CD4-positive, alpha-beta T cell treated with Interleukin-6 at 100 ng/mL for 8 hours (primary cell): Measurements from ENCODE around the gene RABEP2.
"Not testable (repeated sequence)": the region's sequence is repeated elsewhere in the genome, so short reads cannot be mapped to it uniquely, and the experiment has no call there.

Experiments used
- DNase-seq: peaks from one replicate; pipeline ENCODE4 v3.0.0-alpha.2; 2020; ENCODE audit warnings: mixed read lengths, low spot score

The RABEP2 gene

GRCh38 chr16:28879261-28879840 lies 45.7 kb downstream of the RABEP2 start:
- no peak for DNase-seq

GRCh38 chr16:28878083-28878926 lies 46.7 kb downstream of the RABEP2 start, which contains the start of gene ATP2A1:
TSS of gene ATP2A1 (plus strand) at chr16:28878488. CDS start at chr16:28878672, 184 bp downstream.
- no peak for DNase-seq

- DNase-seq = no peak
Measured at GRCh38 chr16:28877655-28878000, 47.4 kb downstream of the RABEP2 start.

- no peak for DNase-seq
Measured at GRCh38 chr16:28876973-28877654, 47.9 kb downstream of the RABEP2 start.

DNA sequence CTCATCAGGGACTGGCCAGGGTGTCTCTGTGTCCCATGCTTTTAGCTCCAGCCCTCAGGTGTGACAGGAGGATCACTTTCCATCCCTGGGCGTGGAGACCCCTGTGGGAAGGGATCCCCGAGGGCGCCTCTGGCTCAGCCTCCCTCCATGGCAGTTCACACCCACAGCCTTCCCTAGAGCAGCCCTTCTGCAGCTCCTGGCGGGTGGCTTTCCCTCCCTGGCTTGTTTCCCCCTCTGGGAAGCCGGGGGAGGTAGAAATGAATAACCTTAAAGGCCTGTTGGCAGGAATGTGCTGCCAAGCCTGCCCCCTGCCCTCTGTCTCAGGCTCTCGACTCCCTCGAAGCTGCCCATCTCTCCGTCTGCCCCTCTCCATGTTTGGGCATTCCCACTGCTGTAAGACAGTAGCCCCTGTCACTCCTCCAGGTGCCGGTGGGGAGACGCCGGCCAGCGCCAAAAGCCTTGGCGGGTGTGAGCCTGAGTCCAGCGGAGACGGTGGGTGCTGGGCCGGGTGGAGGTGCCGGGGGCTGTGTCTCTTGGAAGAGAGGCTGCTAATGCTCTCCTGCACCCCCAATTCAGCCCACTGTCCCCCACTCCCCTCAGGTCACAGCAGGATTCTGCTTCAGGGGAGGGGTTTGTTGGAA lies 48.9 kb downstream of the RABEP2 start:
- no peak for DNase-seq

DNA sequence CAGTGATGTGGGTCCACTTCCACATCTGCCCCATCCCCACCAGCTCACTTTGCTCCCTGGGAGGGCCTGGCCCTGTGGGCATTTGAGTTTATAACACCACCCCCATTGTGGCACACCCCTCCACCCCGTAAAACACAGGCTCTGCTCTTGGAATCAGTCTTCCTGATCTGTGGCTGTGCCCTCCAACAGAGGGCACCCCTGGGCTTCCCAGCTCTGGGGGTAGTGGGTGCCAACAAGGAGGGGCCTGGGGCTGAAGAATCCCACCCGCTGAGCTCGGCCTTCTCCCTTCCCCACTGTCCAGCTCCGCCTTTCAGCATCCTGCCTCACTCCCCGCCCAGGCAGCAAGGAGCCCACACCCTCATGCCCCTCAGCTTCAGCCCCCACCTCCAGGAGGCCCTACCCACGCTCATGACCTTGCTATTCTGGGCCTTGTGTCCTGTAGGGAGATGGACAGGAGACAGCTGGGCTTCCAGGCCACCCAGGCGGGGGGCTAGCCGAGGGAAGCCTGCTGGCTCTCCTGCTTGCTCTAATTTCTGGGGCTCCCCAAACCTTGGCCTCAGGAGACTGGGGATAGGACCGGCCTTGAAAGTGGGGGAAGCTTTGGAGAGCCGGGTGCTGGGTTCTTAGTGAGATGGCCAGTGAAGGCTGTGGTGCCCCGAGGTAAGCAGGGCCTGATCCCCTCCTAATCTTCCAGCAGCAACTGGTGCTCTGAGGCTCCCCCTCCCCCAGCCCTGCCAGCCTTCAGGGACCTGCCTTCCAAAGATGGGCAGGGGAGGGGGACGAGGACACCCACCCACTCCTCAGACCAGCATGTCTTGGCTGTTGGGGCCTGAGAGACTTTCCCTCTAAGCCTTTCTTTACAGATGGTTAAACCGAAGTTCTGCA lies 49.7 kb downstream of the RABEP2 start:
- no peak for DNase-seq

GRCh38 chr16:28874406-28874805 lies 50.6 kb downstream of the RABEP2 start:
- DNase-seq = no peak

DNA sequence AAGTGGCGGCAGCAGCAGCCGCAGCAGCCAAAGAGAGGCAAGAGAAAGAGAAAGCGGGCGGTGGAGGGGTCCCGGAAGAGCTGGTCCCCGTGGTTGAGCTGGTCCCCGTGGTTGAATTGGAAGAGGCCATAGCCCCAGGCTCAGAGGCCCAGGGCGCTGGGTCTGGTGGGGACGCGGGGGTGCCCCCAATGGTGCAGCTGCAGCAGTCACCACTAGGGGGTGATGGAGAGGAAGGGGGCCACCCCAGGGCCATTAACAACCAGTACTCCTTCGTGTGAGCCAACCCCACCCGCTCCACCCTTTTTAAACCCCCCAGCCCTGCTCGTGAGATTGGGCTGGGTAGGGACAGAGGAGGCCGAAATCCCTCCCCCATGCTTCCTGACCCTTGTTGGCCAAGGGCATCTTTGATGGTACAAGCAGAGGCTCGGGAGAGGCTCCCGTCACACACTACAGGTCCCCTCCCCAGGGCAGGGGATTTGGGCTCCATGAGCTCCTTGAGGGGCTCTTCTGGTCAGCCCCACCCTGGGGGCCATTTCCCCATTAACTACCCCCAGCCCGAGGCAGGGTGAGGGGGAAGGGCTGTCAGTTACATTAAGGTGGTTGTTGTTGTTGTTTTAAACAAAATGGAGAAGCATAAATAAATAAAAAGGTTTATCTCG lies 51.4 kb downstream of the RABEP2 start:
- peak; percentile 35 for DNase-seq

GRCh38 chr16:28872952-28873351 lies 52.1 kb downstream of the RABEP2 start:
- no peak for DNase-seq

GRCh38 chr16:28869201-28869600 lies 55.8 kb downstream of the RABEP2 start:
- DNase-seq = no peak

DNA sequence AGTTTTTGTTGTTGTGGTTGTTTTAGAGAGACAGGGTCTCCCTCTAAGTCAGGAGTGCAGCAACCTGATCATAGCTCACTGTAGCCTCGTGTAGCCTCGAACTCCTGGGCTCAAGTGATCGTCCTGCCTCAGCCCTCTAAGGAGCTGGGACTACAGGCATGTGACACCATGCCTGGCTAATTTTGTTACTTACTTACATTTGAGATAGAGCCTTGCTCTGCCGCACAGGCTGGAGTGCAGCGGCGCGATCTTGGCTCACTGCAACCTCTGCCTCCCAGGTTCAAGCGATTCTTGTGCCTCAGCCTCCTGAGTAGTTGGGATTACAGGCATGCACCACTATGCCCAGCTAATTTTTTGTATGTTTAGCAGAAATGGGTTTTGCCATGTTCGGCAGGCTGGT lies 57.4 kb downstream of the RABEP2 start:
- not testable (repeated sequence) for DNase-seq

GRCh38 chr16:28867241-28867640 lies 57.8 kb downstream of the RABEP2 start:
- no peak for DNase-seq

- no peak for DNase-seq
Measured at GRCh38 chr16:28866454-28866804, 58.6 kb downstream of the RABEP2 start.

DNA sequence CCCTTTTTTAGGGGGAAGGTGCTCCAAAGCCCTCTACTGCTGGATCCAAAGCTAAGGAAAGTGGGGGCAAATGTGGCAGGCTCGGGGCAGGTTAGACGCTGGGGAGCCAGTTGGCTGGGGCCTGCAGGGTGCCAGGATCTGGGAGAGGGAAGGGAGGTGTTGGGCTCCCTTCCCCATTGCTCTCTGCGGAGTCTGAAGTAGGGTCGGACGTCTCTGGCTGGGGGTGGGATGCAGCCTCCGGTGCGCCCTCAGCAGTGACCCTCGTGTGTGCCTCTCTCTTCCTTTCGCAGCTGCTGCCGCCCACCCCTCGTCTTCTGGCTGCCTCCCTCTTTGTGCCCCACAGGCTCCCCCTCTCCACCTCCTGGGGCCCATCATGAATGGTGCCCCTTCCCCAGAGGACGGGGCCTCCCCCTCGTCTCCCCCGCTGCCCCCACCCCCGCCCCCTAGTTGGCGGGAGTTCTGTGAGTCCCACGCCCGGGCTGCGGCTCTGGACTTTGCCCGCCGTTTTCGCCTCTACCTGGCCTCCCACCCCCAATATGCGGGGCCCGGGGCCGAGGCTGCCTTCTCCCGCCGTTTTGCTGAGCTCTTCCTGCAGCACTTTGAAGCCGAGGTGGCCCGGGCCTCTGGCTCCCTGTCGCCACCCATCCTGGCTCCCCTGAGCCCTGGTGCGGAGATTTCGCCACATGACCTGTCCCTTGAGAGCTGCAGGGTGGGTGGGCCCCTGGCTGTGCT lies 59.1 kb downstream of the RABEP2 start:
- DNase-seq = no peak

GRCh38 chr16:28865001-28865688 lies 59.9 kb downstream of the RABEP2 start:
- no peak for DNase-seq

DNA sequence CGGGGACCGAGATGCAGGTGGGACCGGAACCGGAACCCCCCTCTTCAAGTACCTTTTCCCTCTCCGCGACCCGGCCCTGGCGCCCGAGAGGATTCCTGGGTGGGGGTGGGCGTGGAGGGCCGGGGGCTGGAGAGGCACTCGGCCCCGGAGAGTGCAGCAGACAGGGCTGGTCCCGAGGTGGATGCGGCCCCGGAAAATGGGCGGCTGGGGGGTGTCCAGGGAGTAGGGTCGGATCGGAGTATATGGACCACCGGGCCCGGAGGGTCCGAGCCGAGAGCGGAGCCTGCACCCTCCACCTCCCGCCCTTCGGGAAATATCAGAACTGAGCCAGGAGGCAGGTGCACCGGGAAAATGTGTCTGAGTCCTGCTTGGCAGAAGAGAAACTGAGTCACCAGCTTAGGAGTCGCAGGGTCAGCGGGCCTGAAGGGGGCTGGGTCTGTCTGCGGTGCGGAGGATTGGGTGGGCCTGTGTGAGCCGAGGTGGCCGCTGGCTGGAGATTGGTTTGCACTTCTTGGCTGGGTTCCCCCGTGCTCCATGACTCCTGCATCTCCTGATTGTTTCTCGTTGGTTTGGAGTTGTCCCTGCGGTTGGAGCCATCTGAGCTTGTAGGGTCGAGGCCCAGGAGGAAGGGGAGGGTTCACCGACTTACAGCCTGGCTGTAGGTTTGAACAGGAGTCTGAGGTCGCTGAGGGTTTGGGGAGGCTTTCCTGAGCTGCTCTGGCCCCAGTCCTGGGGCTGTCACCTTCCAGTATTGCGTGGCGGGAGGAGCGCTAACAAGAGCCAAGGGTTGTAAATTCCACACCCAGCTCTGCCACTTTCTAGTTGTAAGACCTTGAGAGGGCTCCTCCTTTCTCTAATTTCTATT lies 60.9 kb downstream of the RABEP2 start:
- DNase-seq = no peak

GRCh38 chr16:28859326-28859725 lies 65.7 kb downstream of the RABEP2 start:
- DNase-seq = no peak

DNA sequence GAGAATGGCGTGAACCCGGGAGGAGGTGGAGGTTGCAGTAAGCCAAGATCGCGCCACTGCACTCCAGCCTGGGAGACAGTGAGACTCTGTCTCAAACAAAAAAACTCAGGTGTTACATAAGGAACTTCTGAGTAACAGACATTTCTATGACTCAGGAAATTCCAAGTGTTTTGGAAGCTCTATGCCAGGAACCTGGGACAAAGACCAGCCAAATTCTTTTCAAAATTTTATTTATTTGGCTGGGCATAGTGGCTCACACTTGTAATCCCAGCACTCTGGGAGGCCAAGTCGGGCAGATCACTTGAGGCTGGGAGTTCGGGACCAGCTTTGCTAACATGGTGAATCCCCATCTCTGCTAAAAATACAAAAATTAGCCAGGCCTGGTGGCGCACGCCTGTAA lies 66.6 kb downstream of the RABEP2 start:
- DNase-seq = no peak
